SHP77 (cell line): ENCODE results near the gene BIN1.
A peak's percentile ranks its signal among the peaks of the same experiment; 100 is the strongest.

Source experiments
- DNase-seq, 2 experiments: peaks; one replicate each; lab custom pipeline; 2025; lab: John Stamatoyannopoulos, UW

BIN1 gene

GRCh38 chr2:127057371-127058245 lies 49.3 kb downstream of the BIN1 start:
- no peak for DNase-seq

DNA sequence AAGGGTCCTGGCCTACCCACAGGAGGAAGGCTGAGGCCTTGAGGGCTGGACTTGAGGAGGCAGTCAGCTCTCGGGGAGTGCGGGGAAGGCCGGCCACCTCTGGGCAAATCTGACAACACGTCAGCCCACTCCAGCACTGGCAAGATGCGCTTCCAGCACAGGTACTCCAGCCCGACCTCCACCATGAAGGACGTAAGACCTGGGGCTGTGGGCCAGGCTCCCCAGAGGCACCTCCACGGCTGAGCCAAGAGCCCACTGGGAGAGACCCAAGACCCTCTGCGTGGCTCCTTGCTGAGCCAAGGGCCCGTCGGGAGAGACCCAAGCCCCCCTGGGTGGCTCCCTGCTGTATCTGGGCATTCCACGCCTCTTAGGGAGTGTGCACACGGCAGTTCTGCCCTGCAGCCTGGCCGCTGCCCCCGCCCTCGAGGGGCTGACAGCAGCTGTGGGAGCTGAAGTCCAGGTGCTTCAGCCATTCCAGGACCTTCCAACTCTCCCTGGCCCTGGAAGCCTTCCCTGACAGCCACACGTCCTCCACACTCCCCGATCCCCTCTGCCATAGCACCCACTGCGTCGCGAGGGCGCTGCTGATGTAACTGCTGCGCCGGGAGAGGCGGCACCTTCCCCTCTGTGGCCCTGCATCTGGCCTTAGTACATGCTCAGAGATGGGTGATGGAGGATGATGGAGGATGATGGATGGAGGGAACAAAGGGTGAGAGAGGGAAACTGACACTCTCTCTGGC lies 50.2 kb downstream of the BIN1 start:
- no peak for DNase-seq

- no peak for DNase-seq
These were observed 50.9 kb downstream of the BIN1 start for GRCh38 chr2:127056086-127056485.

GRCh38 chr2:127055786-127056076 lies 51.2 kb downstream of the BIN1 start:
- DNase-seq, result no peak

DNA sequence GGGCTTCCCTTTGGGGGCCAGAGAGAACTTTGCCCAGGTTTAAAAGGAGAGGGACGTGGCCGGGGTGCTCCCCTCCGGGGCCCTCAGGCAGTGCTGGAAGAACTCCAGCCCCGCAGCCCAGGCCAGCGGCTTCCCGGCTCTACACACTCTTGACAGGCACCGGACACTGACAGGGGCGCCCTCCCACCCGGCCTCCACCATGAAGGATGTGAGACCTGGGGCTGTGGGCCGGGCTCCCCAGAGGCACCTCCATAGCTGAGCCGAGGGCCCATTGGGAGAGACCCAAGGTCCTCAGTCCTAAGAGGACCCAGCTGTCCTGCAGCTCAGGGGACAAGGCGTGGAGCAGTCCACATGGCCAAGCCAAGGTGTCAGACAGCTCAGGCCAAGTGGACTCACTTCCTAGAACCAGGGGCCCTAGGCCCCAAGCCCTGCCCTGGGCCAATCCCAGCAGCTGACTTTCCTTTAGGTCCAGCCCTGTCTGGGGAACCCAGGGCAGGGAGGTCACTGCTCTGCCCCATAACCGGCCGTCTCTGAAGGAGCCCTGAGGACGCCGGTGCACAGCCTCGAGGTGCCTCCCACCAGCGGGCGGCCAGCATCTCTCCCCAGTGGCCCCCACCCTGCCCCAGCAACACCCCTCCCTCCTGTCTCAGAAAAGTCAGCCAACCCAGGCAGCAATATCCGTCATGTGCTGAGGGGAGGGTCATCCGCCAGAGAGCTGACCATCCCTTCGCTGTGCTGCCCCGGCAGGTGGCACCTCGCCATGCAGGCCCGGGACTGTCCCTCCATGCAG lies 51.8 kb downstream of the BIN1 start:
- no peak for DNase-seq

GRCh38 chr2:127054604-127054930 lies 52.4 kb downstream of the BIN1 start:
- DNase-seq, result no peak

- DNase-seq, result no peak
These were observed 53.0 kb downstream of the BIN1 start for GRCh38 chr2:127053731-127054603.

GRCh38 chr2:127052771-127053691 lies 53.9 kb downstream of the BIN1 start:
- DNase-seq, result peak in 1 of 2 experiments; percentile 13

DNA sequence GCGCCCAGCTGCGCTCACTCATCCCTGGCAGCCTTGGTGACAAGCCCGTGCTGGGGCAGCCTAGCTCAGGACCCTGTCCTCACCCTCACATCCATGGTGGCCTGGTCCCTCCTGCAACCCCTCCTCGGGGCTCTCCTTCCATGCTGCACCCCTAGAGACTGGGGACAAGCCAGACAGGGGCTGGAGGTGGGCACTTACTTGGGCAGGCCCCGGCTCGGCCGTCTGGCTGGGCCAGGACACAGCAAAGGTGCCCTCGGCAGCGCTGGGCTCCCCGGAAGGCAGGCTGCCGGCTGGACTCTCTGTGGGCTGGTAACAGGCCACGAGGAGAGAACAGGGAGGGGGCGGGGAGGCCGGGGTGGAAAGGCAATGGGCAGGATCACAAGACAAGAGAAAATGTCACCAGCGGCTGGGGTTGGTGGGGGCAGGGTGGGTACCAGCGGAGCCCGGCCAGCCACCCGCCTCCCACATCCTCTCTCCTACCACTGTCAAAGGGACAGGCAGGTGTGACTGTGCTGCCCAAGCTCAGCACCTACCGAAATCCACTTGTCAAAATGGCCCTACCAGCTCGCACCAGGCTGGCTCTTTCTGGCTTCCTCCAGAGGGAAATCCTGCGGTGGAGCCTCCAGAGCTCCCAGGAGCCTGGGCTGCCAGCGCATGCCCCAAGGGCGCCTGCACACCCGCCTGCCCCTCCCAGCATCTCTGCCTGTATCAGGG lies 54.7 kb downstream of the BIN1 start:
- DNase-seq, result no peak

DNA sequence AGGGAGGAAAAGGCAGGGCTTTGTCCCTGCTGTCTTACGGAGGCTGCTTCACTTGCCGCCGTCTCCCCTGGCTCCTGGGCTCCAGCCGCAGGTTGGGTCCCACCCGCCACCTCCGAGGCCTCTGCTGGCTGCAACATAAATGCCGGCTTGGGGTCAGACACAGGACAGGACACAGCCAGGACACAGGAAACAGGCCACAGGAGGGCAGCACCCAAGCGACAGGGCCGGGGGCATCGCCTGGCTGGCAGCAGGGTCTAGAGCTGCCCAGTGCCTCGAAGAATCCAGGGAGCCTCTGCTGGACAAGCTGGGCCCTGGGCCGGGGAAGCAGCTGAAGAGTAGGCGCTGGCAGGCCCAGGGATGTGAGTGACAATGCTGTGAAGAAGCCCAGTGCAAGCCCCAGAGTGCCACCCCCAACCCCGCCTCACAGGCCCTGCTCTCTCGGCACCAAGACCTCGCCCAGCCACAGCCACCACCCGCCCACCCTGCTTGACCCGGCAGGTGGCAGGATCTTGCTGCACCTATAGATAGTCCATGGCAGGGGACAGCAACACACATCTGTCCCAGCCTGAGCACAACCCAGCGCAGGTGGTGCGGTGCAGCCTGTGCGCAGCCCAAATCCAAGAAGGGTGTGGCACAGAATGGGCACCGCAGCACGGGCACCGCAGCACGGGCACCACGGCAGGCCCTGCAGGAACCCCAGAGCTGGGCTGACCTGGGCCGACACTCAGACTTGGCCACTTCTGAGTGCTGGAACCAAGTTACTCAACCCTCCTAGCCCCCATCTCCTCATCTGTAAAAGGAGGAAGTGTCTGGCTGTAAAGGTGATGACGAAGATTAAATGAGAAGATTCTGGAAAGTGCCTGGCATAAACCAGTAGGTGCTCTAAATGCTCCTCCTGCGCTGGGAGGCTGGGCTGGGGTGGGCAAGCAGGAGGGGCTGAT lies 55.6 kb downstream of the BIN1 start:
- DNase-seq, result peak in 1 of 2 experiments; percentile 14

GRCh38 chr2:127050803-127051115 lies 56.2 kb downstream of the BIN1 start:
- DNase-seq, result no peak

- peak in 1 of 2 experiments; percentile 16 for DNase-seq
These were observed 56.8 kb downstream of the BIN1 start for GRCh38 chr2:127049927-127050802.

- no peak for DNase-seq
These were observed 57.7 kb downstream of the BIN1 start for GRCh38 chr2:127048969-127049897.

- DNase-seq, result no peak
These were observed 58.4 kb downstream of the BIN1 start for GRCh38 chr2:127048618-127048935.

GRCh38 chr2:127047716-127048617 lies 59.0 kb downstream of the BIN1 start:
- DNase-seq, result no peak

DNA sequence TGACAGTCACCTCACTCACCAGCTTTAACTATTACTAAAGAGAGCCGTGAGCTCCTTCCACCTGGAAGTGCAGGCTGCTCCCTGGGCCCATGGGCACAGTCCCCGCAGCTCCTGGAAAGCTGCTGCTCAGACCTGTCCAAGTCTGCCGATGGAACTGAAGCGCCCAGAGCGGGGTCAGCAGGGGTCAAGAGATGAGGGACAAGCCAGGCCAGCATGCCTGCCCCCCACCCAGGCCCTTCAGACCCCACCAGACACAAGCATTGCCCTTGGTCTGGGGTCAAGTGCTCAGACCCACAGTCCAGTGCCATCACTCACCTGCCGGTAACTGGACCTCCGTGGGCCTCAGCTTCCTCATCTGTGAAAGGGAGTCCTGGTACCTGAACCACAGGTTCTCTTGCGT lies 59.9 kb downstream of the BIN1 start:
- DNase-seq, result no peak
